HepG2 (cell line): ENCODE measurements around the gene ZER1. TPM values are rescaled to one million over a fixed set of nuclear protein-coding genes. Genes with fewer than 3 reads are reported as not detected.

Experiments
- ARID2 ChIP-seq: sonication (generic); formaldehyde crosslinking; IDR thresholded peaks from 2 replicates; pipeline ENCODE4 v1.8.1; 2022; ENCODE audit warnings: mild to moderate bottlenecking, missing genetic modification reagents, borderline replicate concordance
- ERF ChIP-seq: IDR thresholded peaks from 2 replicates; pipeline ENCODE4 v1.6.1; 2018; ENCODE audit warnings: missing biosample characterization, missing genetic modification reagents
- FOXC1 ChIP-seq: sonication (generic); formaldehyde crosslinking; IDR thresholded peaks from 2 replicates; pipeline ENCODE4 v1.8.0; 2022; ENCODE audit warnings: mild to moderate bottlenecking, missing genetic modification reagents, borderline replicate concordance
- GFI1 ChIP-seq: sonication (generic); formaldehyde crosslinking; IDR thresholded peaks from 2 replicates; pipeline ENCODE4 v1.5.0; 2020; ENCODE audit warnings: missing genetic modification reagents, mild to moderate bottlenecking, borderline replicate concordance
- GZF1 ChIP-seq: sonication (generic); formaldehyde crosslinking; IDR thresholded peaks from 2 replicates; pipeline ENCODE4 v1.5.1; 2020; ENCODE audit warnings: mild to moderate bottlenecking, missing genetic modification reagents
- PITX1 ChIP-seq: sonication (generic); formaldehyde crosslinking; IDR thresholded peaks from 2 replicates; pipeline ENCODE4 v1.5.1; 2020; ENCODE audit warnings: mild to moderate bottlenecking, missing genetic modification reagents
- RAD21 ChIP-seq: fragments of 450-650 bp; formaldehyde crosslinking; IDR thresholded peaks from 2 replicates; pipeline ENCODE4 v1.5.0; 2020; ENCODE audit warnings: mild to moderate bottlenecking
- RFX1 ChIP-seq: fragments of 450-650 bp; IDR thresholded peaks from 2 replicates; pipeline ENCODE4 v1.6.1; 2017
- SMAD9 ChIP-seq: sonication (generic); formaldehyde crosslinking; IDR thresholded peaks from 2 replicates; pipeline ENCODE4 v1.5.1; 2020; ENCODE audit warnings: mild to moderate bottlenecking, missing genetic modification reagents
- SP2 ChIP-seq: sonication (generic); formaldehyde crosslinking; IDR thresholded peaks from 2 replicates; pipeline ENCODE4 v1.5.1; 2020; ENCODE audit warnings: mild to moderate bottlenecking, missing genetic modification reagents
- SP4 ChIP-seq: sonication (generic); formaldehyde crosslinking; IDR thresholded peaks from 2 replicates; pipeline ENCODE4 v1.8.1; 2023; ENCODE audit warnings: mild to moderate bottlenecking, missing genetic modification reagents
- SRSF1 ChIP-seq: fragments of 200-400 bp; formaldehyde crosslinking; optimal IDR thresholded peaks from 2 replicates; pipeline ENCODE3; 2017; ENCODE audit warnings: mild to moderate bottlenecking, low read depth, low read length, moderate library complexity
- STAG1 ChIP-seq: sonication (generic); formaldehyde crosslinking; IDR thresholded peaks from 2 replicates; pipeline ENCODE4 v1.4.0; 2020; ENCODE audit warnings: missing genetic modification reagents
- ZNF589 ChIP-seq: sonication (generic); formaldehyde crosslinking; conservative IDR thresholded peaks from 2 replicates; pipeline ENCODE4 v1.8.0; 2022; ENCODE audit warnings: mild to moderate bottlenecking, moderate library complexity, missing genetic modification reagents
- ZNF670 ChIP-seq: sonication (generic); formaldehyde crosslinking; IDR thresholded peaks from 2 replicates; pipeline ENCODE4 v1.8.0; 2022; ENCODE audit warnings: mild to moderate bottlenecking, missing genetic modification reagents, borderline replicate concordance
- polyA plus RNA-seq, 8 experiments: library from polyadenylated mRNA; depleted of rRNA in 3 of 8; stranded (reverse) in 7 of 8; unstranded in 1 of 8; fragments of >200 nt; fragmentation: Illumina TruSeq in 4 of 8; extraction: Trizol in 4 of 8; gene quantifications; 2 replicates each; pipeline versions ENCODE4 v1.2.1 to v1.2.3, GENCODE V29; 2011 to 2016; ENCODE audit warnings: low read depth in 4 of 8, missing spikeins in 1 of 8, mixed read lengths in 1 of 8; ENCODE audit not compliant: insufficient read depth in 1 of 8
- total RNA-seq, 5 experiments: library from RNA; depleted of rRNA; stranded (reverse); fragments of >200 nt; fragmentation: Illumina TruSeq; extraction: Trizol; gene quantifications; 2 replicates each; pipeline ENCODE4 v1.2.3, GENCODE V29; 2016; ENCODE audit warnings: low read depth in 1 of 5
- TF ChIP-seq, protein P1 (sequence below): sonication (generic); formaldehyde crosslinking; IDR thresholded peaks from 2 replicates; pipeline ENCODE4 v1.4.0; 2020; ENCODE audit warnings: missing genetic modification reagents, borderline replicate concordance
- TF ChIP-seq, protein P2 (sequence below): sonication (generic); formaldehyde crosslinking; IDR thresholded peaks from 2 replicates; pipeline ENCODE4 v1.5.1; 2020; ENCODE audit warnings: mild to moderate bottlenecking, missing genetic modification reagents
- TF ChIP-seq, protein P3 (sequence below): sonication (generic); formaldehyde crosslinking; conservative IDR thresholded peaks from 2 replicates; pipeline ENCODE4 v1.4.0; 2020; ENCODE audit warnings: missing genetic modification reagents
- TF ChIP-seq, protein P4 (sequence below), 2 experiments: sonication (generic) in 1 of 2; formaldehyde crosslinking in 1 of 2; IDR thresholded peaks; 2 replicates each; pipeline versions ENCODE4 v1.4.0 to v1.6.1; 2018 to 2020; ENCODE audit warnings: missing genetic modification reagents in 2 of 2, borderline replicate concordance in 1 of 2, low read depth in 1 of 2, mild to moderate bottlenecking in 1 of 2, missing biosample characterization in 1 of 2

ZER1 gene
- total and polyA plus RNA-seq, 2 of the 13 experiments (the other 11 are each of a cell fraction or from before 2014, with no cell fraction given), result 7.7 to 40.0 TPM

DNA sequence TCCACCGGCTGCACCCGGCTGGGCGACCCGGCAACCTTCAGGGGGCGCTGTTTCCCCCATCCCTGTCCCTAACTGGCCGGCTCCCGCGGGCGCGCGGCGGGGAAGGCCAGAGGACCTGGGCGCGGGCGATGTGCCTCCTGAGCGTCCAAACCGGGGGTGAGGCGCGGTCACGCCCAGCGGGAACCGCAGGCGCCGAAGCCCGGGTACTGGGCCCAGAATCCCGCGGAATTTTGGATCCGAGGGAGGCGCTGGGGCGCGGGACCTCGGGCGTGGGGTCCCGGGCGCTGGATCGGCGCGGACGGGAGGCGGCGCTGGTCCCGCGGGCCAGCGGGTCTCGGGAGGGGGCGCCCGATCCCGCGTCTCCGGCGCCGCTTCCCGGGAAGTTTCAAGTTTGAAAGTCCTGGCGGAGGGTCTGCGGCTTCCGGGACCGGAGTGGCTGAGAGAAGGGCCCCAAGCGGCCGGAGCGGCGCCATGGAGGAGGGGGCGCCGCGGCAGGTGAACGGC lies 69.2 kb downstream of the ZER1 start, which contains the start of gene PKN3 (continued):
- TF ChIP-seq GFI1 (CRISPR knock-in tag), result peak; percentile 47; the same call in 1 of the 2 replicates
- TF ChIP-seq RAD21 (CRISPR knock-in tag), result peak; percentile 78
- 0 out of 2 replicates have a peak, but pooled peaks have one; percentile 34 for TF ChIP-seq FOXC1
- peak; percentile 54; the same call in 1 of the 2 replicates for TF ChIP-seq ERF (CRISPR knock-in tag)
- TF ChIP-seq, protein P1, sequence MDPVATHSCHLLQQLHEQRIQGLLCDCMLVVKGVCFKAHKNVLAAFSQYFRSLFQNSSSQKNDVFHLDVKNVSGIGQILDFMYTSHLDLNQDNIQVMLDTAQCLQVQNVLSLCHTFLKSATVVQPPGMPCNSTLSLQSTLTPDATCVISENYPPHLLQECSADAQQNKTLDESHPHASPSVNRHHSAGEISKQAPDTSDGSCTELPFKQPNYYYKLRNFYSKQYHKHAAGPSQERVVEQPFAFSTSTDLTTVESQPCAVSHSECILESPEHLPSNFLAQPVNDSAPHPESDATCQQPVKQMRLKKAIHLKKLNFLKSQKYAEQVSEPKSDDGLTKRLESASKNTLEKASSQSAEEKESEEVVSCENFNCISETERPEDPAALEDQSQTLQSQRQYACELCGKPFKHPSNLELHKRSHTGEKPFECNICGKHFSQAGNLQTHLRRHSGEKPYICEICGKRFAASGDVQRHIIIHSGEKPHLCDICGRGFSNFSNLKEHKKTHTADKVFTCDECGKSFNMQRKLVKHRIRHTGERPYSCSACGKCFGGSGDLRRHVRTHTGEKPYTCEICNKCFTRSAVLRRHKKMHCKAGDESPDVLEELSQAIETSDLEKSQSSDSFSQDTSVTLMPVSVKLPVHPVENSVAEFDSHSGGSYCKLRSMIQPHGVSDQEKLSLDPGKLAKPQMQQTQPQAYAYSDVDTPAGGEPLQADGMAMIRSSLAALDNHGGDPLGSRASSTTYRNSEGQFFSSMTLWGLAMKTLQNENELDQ (CRISPR knock-in tag), result no peak
- TF ChIP-seq ARID2, result 0 out of 2 replicates have a peak, but pooled peaks have one; percentile 60
- TF ChIP-seq, protein P2, sequence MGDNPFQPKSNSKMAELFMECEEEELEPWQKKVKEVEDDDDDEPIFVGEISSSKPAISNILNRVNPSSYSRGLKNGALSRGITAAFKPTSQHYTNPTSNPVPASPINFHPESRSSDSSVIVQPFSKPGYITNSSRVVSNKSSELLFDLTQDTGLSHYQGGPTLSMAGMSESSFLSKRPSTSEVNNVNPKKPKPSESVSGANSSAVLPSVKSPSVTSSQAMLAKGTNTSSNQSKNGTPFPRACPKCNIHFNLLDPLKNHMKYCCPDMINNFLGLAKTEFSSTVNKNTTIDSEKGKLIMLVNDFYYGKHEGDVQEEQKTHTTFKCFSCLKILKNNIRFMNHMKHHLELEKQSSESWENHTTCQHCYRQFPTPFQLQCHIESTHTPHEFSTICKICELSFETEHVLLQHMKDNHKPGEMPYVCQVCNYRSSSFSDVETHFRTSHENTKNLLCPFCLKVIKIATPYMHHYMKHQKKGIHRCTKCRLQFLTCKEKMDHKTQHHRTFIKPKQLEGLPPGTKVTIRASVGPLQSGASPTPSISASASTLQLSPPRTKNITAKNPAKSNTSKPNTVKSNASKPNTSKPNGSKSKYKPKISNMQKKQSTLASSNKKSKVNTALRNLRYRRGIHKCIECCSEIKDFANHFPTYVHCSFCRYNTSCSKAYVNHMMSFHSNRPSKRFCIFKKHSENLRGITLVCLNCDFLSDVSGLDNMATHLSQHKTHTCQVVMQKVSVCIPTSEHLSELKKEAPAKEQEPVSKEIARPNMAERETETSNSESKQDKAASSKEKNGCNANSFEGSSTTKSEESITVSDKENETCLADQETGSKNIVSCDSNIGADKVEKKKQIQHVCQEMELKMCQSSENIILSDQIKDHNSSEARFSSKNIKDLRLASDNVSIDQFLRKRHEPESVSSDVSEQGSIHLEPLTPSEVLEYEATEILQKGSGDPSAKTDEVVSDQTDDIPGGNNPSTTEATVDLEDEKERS (CRISPR knock-in tag), result peak; percentile 79; the same call in 1 of the 2 replicates
- TF ChIP-seq SRSF1, result no peak
- no peak for TF ChIP-seq SMAD9 (CRISPR knock-in tag)
- no peak for TF ChIP-seq SP4 (CRISPR knock-in tag)
- TF ChIP-seq SP2, result 0 out of 2 replicates have a peak, but pooled peaks have one; percentile 32
- peak; percentile 50; the same call in 1 of the 2 replicates for TF ChIP-seq PITX1 (CRISPR knock-in tag)
- TF ChIP-seq, protein P3, sequence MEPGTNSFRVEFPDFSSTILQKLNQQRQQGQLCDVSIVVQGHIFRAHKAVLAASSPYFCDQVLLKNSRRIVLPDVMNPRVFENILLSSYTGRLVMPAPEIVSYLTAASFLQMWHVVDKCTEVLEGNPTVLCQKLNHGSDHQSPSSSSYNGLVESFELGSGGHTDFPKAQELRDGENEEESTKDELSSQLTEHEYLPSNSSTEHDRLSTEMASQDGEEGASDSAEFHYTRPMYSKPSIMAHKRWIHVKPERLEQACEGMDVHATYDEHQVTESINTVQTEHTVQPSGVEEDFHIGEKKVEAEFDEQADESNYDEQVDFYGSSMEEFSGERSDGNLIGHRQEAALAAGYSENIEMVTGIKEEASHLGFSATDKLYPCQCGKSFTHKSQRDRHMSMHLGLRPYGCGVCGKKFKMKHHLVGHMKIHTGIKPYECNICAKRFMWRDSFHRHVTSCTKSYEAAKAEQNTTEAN, result peak; percentile 66; the same call in 1 of the 2 replicates
- TF ChIP-seq ZNF670 (CRISPR knock-in tag), result peak; percentile 22; the same call in 1 of the 2 replicates
- no peak for TF ChIP-seq RFX1
- TF ChIP-seq ZNF589, result no peak
- TF ChIP-seq STAG1 (CRISPR knock-in tag), result peak; percentile 49
- TF ChIP-seq, protein P4, sequence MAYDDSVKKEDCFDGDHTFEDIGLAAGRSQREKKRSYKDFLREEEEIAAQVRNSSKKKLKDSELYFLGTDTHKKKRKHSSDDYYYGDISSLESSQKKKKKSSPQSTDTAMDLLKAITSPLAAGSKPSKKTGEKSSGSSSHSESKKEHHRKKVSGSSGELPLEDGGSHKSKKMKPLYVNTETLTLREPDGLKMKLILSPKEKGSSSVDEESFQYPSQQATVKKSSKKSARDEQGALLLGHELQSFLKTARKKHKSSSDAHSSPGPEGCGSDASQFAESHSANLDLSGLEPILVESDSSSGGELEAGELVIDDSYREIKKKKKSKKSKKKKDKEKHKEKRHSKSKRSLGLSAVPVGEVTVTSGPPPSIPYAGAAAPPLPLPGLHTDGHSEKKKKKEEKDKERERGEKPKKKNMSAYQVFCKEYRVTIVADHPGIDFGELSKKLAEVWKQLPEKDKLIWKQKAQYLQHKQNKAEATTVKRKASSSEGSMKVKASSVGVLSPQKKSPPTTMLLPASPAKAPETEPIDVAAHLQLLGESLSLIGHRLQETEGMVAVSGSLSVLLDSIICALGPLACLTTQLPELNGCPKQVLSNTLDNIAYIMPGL (CRISPR knock-in tag; IDR thresholded peaks at IDR 0.05; ENCODE audit: borderline replicate concordance in 1 of 2, low read depth in 1 of 2), result peak; percentile 97 to 99
- TF ChIP-seq GZF1 (CRISPR knock-in tag), result peak; percentile 31; the same call in 1 of the 2 replicates
